Measurements from ENCODE around the gene C1QTNF5.

- TF ChIP-seq CTCF (IDR thresholded peaks at IDR 0.05) (no peak), POLR2A (IDR thresholded peaks at IDR 0.05) (no peak)
These were observed 37.4 kb upstream of the C1QTNF5 start for GRCh38 chr11:119377961-119378667.
